ENCODE measurements around the gene DHX38.
A peak's percentile ranks its signal among the peaks of the same experiment; 100 is the strongest.
"Not testable (repeated sequence)": the region's sequence is repeated elsewhere in the genome, so short reads cannot be mapped to it uniquely, and the experiment has no call there.

DHX38 gene

GRCh38 chr16:72072514-72073342, 20.9 kb upstream of the DHX38 start:
- no peaks in the 10 kb centered on the region for H3K4me1 Mint-ChIP-seq
- H3K27ac Mint-ChIP-seq = no peak overlapping the region
- H3K36me3 Mint-ChIP-seq = no peaks in the 10 kb centered on the region
- DNase-seq (ENCODE audit: low spot score in 2 of 2) = no peak
- H3K9me3 Mint-ChIP-seq = no peaks in the 10 kb centered on the region
- no peak for ATAC-seq
- no peak overlapping the region for H3K4me3 Mint-ChIP-seq

DNA sequence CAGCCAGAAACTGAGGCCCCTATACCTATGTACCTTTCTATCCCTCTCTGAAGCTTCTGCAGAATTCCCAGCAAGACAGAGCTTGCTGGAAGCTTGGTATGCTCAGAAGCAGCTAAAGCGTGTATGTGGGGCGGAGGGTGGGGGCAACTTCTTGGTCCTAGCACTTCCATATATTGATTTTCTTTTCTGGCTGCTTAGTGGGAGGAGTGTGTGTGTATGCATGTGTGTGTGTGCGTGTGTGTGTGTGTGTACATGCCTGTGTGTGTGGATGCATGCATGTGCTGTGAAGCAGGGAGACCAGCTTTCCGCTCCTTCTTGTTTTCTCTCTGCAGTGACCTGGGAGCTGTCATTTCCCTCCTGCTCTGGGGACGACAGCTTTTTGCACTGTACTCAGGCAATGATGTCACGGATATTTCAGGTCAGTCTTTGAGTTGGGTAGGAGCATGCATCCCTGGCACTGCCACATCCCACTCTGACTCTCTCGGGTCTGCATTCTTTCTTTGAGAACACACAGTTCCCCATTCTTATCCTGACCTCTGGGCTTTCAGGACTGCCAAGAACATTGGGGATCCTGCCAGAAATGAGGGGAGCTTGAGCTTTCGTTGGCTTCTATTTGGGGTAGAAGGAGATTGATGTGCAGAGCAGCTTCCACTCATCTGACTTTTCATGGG, 20.0 kb upstream of the DHX38 start:
- no peak overlapping the region for H3K27ac Mint-ChIP-seq
- no peak for ATAC-seq

DNA sequence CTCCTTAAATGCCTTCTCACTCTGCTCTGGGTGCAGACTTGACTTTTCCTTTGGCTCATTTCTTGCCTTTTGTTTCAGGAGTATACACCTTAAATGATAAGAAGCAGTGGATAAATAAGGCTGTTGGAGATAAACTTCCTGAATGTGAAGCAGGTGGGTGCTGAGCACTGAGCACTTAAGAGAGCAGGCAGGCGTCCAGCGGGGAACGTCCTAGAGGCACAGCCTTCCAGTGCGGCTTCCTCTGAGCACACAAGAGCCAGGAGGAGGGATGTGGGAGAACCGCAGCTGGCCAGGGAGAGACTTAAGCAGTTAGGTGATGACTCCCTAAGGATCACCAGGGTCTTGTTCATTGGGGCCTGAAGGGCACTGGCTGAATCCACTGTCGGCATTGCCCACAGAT, 18.6 kb upstream of the DHX38 start:
- H3K27ac Mint-ChIP-seq; DNase-seq (ENCODE audit: low spot score in 2 of 2); H3K4me3 Mint-ChIP-seq; H3K9me3 Mint-ChIP-seq; H3K4me1 Mint-ChIP-seq; H3K36me3 Mint-ChIP-seq; ATAC-seq: not testable (repeated sequence)

More for the DNA sequence above, 20.0 kb upstream of the DHX38 start:
- Mint-ChIP-seq H3K4me1 (no peaks in the 10 kb centered on the region), H3K4me3 (no peak overlapping the region), H3K9me3 (no peaks in the 10 kb centered on the region), H3K36me3 (no peaks in the 10 kb centered on the region)
- DNase-seq (ENCODE audit: low spot score in 2 of 2) = no peak

- DNase-seq (ENCODE audit: low spot score in 2 of 2); H3K9me3 Mint-ChIP-seq; H3K36me3 Mint-ChIP-seq; H3K4me3 Mint-ChIP-seq; H3K4me1 Mint-ChIP-seq; H3K27ac Mint-ChIP-seq; ATAC-seq: not testable (repeated sequence)
These were observed 16.5 kb upstream of the DHX38 start for GRCh38 chr16:72076991-72077706.

- H3K4me3 Mint-ChIP-seq = no peak overlapping the region
- no peak for DNase-seq (ENCODE audit: low spot score in 2 of 2)
These were observed 9.8 kb upstream of the DHX38 start for GRCh38 chr16:72083778-72084404.

GRCh38 chr16:72084445-72084844, 9.2 kb upstream of the DHX38 start:
- no peak for DNase-seq (ENCODE audit: low spot score in 2 of 2)
- Mint-ChIP-seq H3K4me1 (peaks cover 6% of the 10 kb centered on the region), H3K9me3 (peaks cover 2% of the 10 kb centered on the region), H3K36me3 (peaks cover 52% of the 10 kb centered on the region), H3K4me3 (no peak overlapping the region), H3K27ac (no peak overlapping the region)
- no peak for ATAC-seq

More at GRCh38 chr16:72083778-72084404, 9.8 kb upstream of the DHX38 start:
- H3K9me3 Mint-ChIP-seq = peaks cover 2% of the 10 kb centered on the region
- no peak overlapping the region for H3K27ac Mint-ChIP-seq
- no peak for ATAC-seq
- H3K4me1 Mint-ChIP-seq = peaks cover 2% of the 10 kb centered on the region
- peaks cover 47% of the 10 kb centered on the region for H3K36me3 Mint-ChIP-seq

GRCh38 chr16:72085002-72085401, 8.6 kb upstream of the DHX38 start:
- DNase-seq (ENCODE audit: low spot score in 2 of 2) (no peak), ATAC-seq (no peak)
- Mint-ChIP-seq H3K36me3 (peaks cover 58% of the 10 kb centered on the region), H3K27ac (no peak overlapping the region), H3K4me3 (no peak overlapping the region), H3K9me3 (peaks cover 2% of the 10 kb centered on the region), H3K4me1 (peaks cover 6% of the 10 kb centered on the region)

DNA sequence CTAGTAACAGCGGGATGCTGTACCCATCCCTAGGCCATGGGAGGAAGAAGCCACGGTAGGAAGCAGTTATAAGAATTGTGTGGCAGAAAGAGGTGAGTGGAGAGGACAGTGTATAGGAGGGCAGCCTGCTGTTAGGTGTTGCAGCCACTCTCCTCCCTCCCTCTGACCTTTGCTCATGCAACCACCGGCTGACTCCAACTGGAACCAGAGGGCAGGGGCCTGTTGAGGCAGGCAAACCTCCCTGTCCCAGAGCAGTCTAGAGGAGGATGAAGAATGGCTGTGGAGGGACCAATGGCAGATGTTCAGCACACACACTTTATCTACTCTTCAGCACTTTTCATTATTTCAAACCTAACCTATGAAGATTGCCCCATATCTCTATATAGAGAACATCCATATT, 2.4 kb upstream of the DHX38 start:
- H3K27ac Mint-ChIP-seq = peak overlapping the region; percentile 51
- peaks cover 69% of the 10 kb centered on the region for H3K36me3 Mint-ChIP-seq

GRCh38 chr16:72092832-72093447, 707 bp upstream of the DHX38 start:
- ATAC-seq = peak; percentile 52
- peaks cover 58% of the 10 kb centered on the region for H3K4me1 Mint-ChIP-seq

More for the DNA sequence above, 2.4 kb upstream of the DHX38 start:
- DNase-seq (ENCODE audit: low spot score in 2 of 2) (no peak), ATAC-seq (no peak)
- Mint-ChIP-seq H3K4me3 (peak overlapping the region; percentile 98), H3K9me3 (no peaks in the 10 kb centered on the region), H3K4me1 (peaks cover 44% of the 10 kb centered on the region)

GRCh38 chr16:72094266-72094610, 591 bp downstream of the DHX38 start:
- Mint-ChIP-seq H3K4me1 (peaks cover 60% of the 10 kb centered on the region), H3K4me3 (peak overlapping the region; percentile 98), H3K36me3 (peaks cover 69% of the 10 kb centered on the region), H3K27ac (peak overlapping the region; percentile 98), H3K9me3 (no peaks in the 10 kb centered on the region)
- ATAC-seq (peak; percentile 22), DNase-seq (ENCODE audit: low spot score in 2 of 2) (no peak)

More at GRCh38 chr16:72092832-72093447, 707 bp upstream of the DHX38 start:
- Mint-ChIP-seq H3K27ac (peak overlapping the region; percentile 98), H3K9me3 (no peaks in the 10 kb centered on the region), H3K36me3 (peaks cover 69% of the 10 kb centered on the region), H3K4me3 (peak overlapping the region; percentile 98)
- DNase-seq (ENCODE audit: low spot score in 2 of 2) = no peak

DNA sequence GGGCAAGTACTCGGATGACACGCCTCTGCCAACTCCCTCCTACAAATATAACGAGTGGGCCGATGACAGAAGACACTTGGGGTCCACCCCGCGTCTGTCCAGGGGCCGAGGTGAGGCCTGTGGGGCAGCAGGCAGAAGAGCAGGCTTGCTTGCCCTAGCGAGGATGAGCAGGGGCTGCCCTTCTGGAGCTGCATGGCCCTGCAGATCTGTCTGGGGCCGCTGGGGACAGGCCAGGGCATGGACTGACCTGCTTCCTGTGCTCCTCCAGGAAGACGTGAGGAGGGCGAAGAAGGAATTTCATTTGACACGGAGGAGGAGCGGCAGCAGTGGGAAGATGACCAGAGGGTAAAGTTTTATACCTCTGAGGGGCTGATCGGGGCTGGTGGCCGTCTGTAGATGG, 5.3 kb downstream of the DHX38 start:
- no peak for ATAC-seq
- Mint-ChIP-seq H3K4me1 (peaks cover 37% of the 10 kb centered on the region), H3K36me3 (peaks cover 90% of the 10 kb centered on the region)

GRCh38 chr16:72099377-72099818, 5.8 kb downstream of the DHX38 start:
- Mint-ChIP-seq H3K9me3 (no peaks in the 10 kb centered on the region), H3K4me3 (no peak overlapping the region), H3K27ac (no peak overlapping the region), H3K4me1 (peaks cover 37% of the 10 kb centered on the region), H3K36me3 (peaks cover 90% of the 10 kb centered on the region)
- peak; percentile 17 to 64 for DNase-seq (ENCODE audit: low spot score in 2 of 2)
- peak; percentile 77 for ATAC-seq

More for the DNA sequence above, 5.3 kb downstream of the DHX38 start:
- no peak for DNase-seq (ENCODE audit: low spot score in 2 of 2)
- no peak overlapping the region for H3K27ac Mint-ChIP-seq
- no peaks in the 10 kb centered on the region for H3K9me3 Mint-ChIP-seq
- H3K4me3 Mint-ChIP-seq = no peak overlapping the region

GRCh38 chr16:72101195-72101594, 7.5 kb downstream of the DHX38 start:
- H3K4me3 Mint-ChIP-seq = no peak overlapping the region
- no peaks in the 10 kb centered on the region for H3K9me3 Mint-ChIP-seq
- no peak for DNase-seq (ENCODE audit: low spot score in 2 of 2)
- H3K36me3 Mint-ChIP-seq = peaks cover 100% of the 10 kb centered on the region
- no peak for ATAC-seq
- H3K4me1 Mint-ChIP-seq = peaks cover 21% of the 10 kb centered on the region
- no peak overlapping the region for H3K27ac Mint-ChIP-seq

- DNase-seq (ENCODE audit: low spot score in 2 of 2) (no peak), ATAC-seq (no peak)
- Mint-ChIP-seq H3K4me1 (no peaks in the 10 kb centered on the region), H3K36me3 (peaks cover 100% of the 10 kb centered on the region), H3K9me3 (no peaks in the 10 kb centered on the region), H3K4me3 (no peak overlapping the region), H3K27ac (peak overlapping the region; percentile 46)
These were observed 11.3 kb downstream of the DHX38 start for GRCh38 chr16:72104905-72105304.

DNA sequence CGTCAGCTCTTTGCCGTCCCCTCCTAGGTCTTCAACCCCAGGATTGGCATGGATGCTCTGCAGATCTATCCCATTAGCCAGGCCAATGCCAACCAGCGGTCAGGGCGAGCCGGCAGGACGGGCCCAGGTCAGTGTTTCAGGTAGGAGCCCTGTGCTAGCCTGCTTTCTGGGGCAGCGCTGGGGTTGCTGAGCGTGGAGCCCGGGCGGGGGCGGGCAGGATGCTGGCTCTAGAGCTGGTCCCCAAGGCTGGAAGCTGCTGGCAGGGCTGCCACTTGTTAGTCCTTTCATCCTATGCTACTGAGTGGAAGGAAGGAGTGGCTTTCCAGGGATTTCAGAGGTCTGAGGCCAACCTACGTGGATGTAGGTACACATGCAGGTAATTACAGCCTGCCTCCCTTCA, 12.3 kb downstream of the DHX38 start:
- H3K36me3 Mint-ChIP-seq = peaks cover 100% of the 10 kb centered on the region
- no peaks in the 10 kb centered on the region for H3K9me3 Mint-ChIP-seq
- ATAC-seq (no peak), DNase-seq (ENCODE audit: low spot score in 2 of 2) (no peak)
- no peaks in the 10 kb centered on the region for H3K4me1 Mint-ChIP-seq
- H3K4me3 Mint-ChIP-seq = no peak overlapping the region
- H3K27ac Mint-ChIP-seq = peak overlapping the region; percentile 46

Measured in stimulated activated effector memory CD8-positive, alpha-beta T cell treated with anti-CD3 and anti-CD28 coated beads, Interleukin-12 subunit alpha, Interleukin-12 subunit beta, amount 100 ng/mL, for 72 hours (primary cell).